Hematopoietic multipotent progenitor cell treated with erythropoietin and hydrocortisone succinate and interleukin-3 and kit ligand, for 8 days (in vitro differentiated cells): Measurements from ENCODE around the gene ADAM19.
"Not testable (repeated sequence)": the region's sequence is repeated elsewhere in the genome, so short reads cannot be mapped to it uniquely, and the experiment has no call there.

Experiments
- DNase-seq: peaks from one replicate; pipeline ENCODE4 v3.0.0-alpha.2; 2015

The ADAM19 gene

GRCh38 chr5:157513182-157513581, 62.4 kb downstream of the ADAM19 start:
- DNase-seq: no peak

- no peak for DNase-seq
Observed at GRCh38 chr5:157511651-157512644, 63.6 kb downstream of the ADAM19 start.

- no peak for DNase-seq
Observed at GRCh38 chr5:157510682-157511081, 64.9 kb downstream of the ADAM19 start.

- DNase-seq: no peak
Observed at GRCh38 chr5:157509587-157509986, 66.0 kb downstream of the ADAM19 start.

GRCh38 chr5:157509093-157509492, 66.5 kb downstream of the ADAM19 start:
- DNase-seq: no peak

- DNase-seq: no peak
Observed at GRCh38 chr5:157506981-157507780, 68.4 kb downstream of the ADAM19 start.

- DNase-seq: no peak
Observed at GRCh38 chr5:157506066-157506590, 69.4 kb downstream of the ADAM19 start.

- DNase-seq: no peak
Observed at GRCh38 chr5:157505496-157505895, 70.1 kb downstream of the ADAM19 start.

- no peak for DNase-seq
Observed at GRCh38 chr5:157504053-157504452, 71.5 kb downstream of the ADAM19 start.

GRCh38 chr5:157502143-157502647, 73.4 kb downstream of the ADAM19 start:
- no peak for DNase-seq

- no peak for DNase-seq
Observed at GRCh38 chr5:157497875-157498611, 77.5 kb downstream of the ADAM19 start.

GRCh38 chr5:157496864-157497263, 78.7 kb downstream of the ADAM19 start:
- DNase-seq: no peak

GRCh38 chr5:157494178-157494832, 81.3 kb downstream of the ADAM19 start:
- no peak for DNase-seq

- DNase-seq: no peak
Observed at GRCh38 chr5:157492886-157493285, 82.7 kb downstream of the ADAM19 start.

- DNase-seq: no peak
Observed at GRCh38 chr5:157491471-157491995, 84.0 kb downstream of the ADAM19 start.

GRCh38 chr5:157487358-157487757, 88.2 kb downstream of the ADAM19 start:
- no peak for DNase-seq

GRCh38 chr5:157486861-157487260, 88.7 kb downstream of the ADAM19 start:
- no peak for DNase-seq

- no peak for DNase-seq
Observed at GRCh38 chr5:157486221-157486681, 89.3 kb downstream of the ADAM19 start.

- DNase-seq: no peak
Observed at GRCh38 chr5:157485811-157486210, 89.8 kb downstream of the ADAM19 start.

GRCh38 chr5:157485340-157485739, 90.2 kb downstream of the ADAM19 start:
- no peak for DNase-seq

GRCh38 chr5:157484768-157485167, 90.8 kb downstream of the ADAM19 start:
- DNase-seq: no peak

- DNase-seq: not testable (repeated sequence)
Observed at GRCh38 chr5:157482702-157483101, 92.9 kb downstream of the ADAM19 start.
